Hippocampal formation (tissue), 2 donors: ENCODE results near the gene CASTOR1.

ENCODE experiments used
- DNase-seq, 2 donors: peaks; one replicate each; lab custom pipeline; 2025; lab: John Stamatoyannopoulos, UW

CASTOR1 gene

GRCh38 chr22:30284666-30285065 lies 4.6 kb downstream of the CASTOR1 start:
- DNase-seq = no peak

- no peak for DNase-seq
Measured at GRCh38 chr22:30284172-30284571, 5.1 kb downstream of the CASTOR1 start.

- no peak for DNase-seq
Measured at GRCh38 chr22:30283342-30283741, 6.0 kb downstream of the CASTOR1 start.

GRCh38 chr22:30282616-30283046 lies 6.7 kb downstream of the CASTOR1 start:
- no peak for DNase-seq

GRCh38 chr22:30280505-30280904 lies 8.8 kb downstream of the CASTOR1 start:
- no peak for DNase-seq

- DNase-seq = no peak
Measured at GRCh38 chr22:30279932-30280331, 9.4 kb downstream of the CASTOR1 start.

- peak in 1 of 2 donors; percentile 37 for DNase-seq
Measured at GRCh38 chr22:30279046-30279788, 10.1 kb downstream of the CASTOR1 start.

GRCh38 chr22:30277547-30278344 lies 11.6 kb downstream of the CASTOR1 start:
- DNase-seq = peak in 1 of 2 donors; percentile 50

- DNase-seq = no peak
Measured at GRCh38 chr22:30276039-30276438, 13.3 kb downstream of the CASTOR1 start.

GRCh38 chr22:30275625-30276024 lies 13.7 kb downstream of the CASTOR1 start:
- DNase-seq = no peak

- DNase-seq = no peak
Measured at GRCh38 chr22:30274437-30274812, 14.9 kb downstream of the CASTOR1 start.

GRCh38 chr22:30273711-30274436 lies 15.4 kb downstream of the CASTOR1 start:
- DNase-seq = no peak

- no peak for DNase-seq
Measured at GRCh38 chr22:30272781-30273601, 16.3 kb downstream of the CASTOR1 start.

- peak in 1 of 2 donors; percentile 54 for DNase-seq
Measured at GRCh38 chr22:30270832-30271231, 18.5 kb downstream of the CASTOR1 start.

- no peak for DNase-seq
Measured at GRCh38 chr22:30268331-30268730, 21.0 kb downstream of the CASTOR1 start.

GRCh38 chr22:30267382-30268302 lies 21.7 kb downstream of the CASTOR1 start:
- no peak for DNase-seq

- peak in 1 of 2 donors; percentile 23 for DNase-seq
Measured at GRCh38 chr22:30266445-30267381, 22.6 kb downstream of the CASTOR1 start, which contains the start of gene OSM. Gene OSM, minus strand, starts transcription at chr22:30266851. Its CDS starts 52 bp downstream, at chr22:30266799.

- peak in 1 of 2 donors; percentile 15 for DNase-seq
Measured at GRCh38 chr22:30265823-30266444, 23.4 kb downstream of the CASTOR1 start.
